Neural crest cell (in vitro differentiated cells): ENCODE data around the gene DBF4B. TPM values are rescaled to one million over a fixed set of nuclear protein-coding genes. Genes with fewer than 3 reads are reported as not detected.

ENCODE experiments used
- DNase-seq: peaks from one replicate; pipeline ENCODE4 v3.0.0; 2021; ENCODE audit warnings: low read depth, mixed read lengths, low spot score
- H3K27ac Mint-ChIP-seq: one replicate; pipeline ENCODE4 v1.8.0; 2021; ENCODE audit warnings: mild to moderate bottlenecking, mixed read lengths; ENCODE audit not compliant: unreplicated experiment
- H3K27me3 Mint-ChIP-seq: 2 replicates; pipeline ENCODE4 v1.8.0; 2021; ENCODE audit warnings: low read depth, mild to moderate bottlenecking, mixed read lengths
- H3K36me3 Mint-ChIP-seq: 2 replicates; pipeline ENCODE4 v1.8.0; 2021; ENCODE audit warnings: low read depth, mild to moderate bottlenecking, mixed read lengths
- H3K4me1 Mint-ChIP-seq: 2 replicates; pipeline ENCODE4 v1.8.0; 2021; ENCODE audit warnings: mixed read lengths
- H3K4me3 Mint-ChIP-seq: one replicate; pipeline ENCODE4 v1.8.0; 2021; ENCODE audit warnings: mild to moderate bottlenecking, mixed read lengths
- H3K9me3 Mint-ChIP-seq: 2 replicates; pipeline ENCODE4 v1.8.0; 2021; ENCODE audit warnings: mixed read lengths
- CTCF ChIP-seq: fragments of 200-600 bp; sonication (generic); conservative IDR thresholded peaks from 2 replicates; pipeline ENCODE4 v1.5.0; 2021; ENCODE audit warnings: antibody characterized with exemption, mild to moderate bottlenecking
- total RNA-seq: library from RNA; stranded (reverse); gene quantifications from 2 replicates; pipeline ENCODE4 v1.2.1, GENCODE V29; 2021

Gene DBF4B
- total RNA-seq, 1 donor from 2014 or later, result 51.1 TPM

GRCh38 chr17:44798356-44798755, 89.9 kb downstream of the DBF4B start:
- Mint-ChIP-seq H3K27me3 (no peaks in the 10 kb centered on the region), H3K27ac (no peak overlapping the region), H3K4me3 (no peak overlapping the region), H3K36me3 (peaks cover 9% of the 10 kb centered on the region), H3K4me1 (peaks cover 40% of the 10 kb centered on the region), H3K9me3 (no peaks in the 10 kb centered on the region)
- no peak for TF ChIP-seq CTCF
- no peak for DNase-seq

Other genes with a start within 250 kb of the DBF4B start
- 47.0 and 52.9 TPM in 2 replicates for gene GPATCH8, start 205.3 kb upstream of the DBF4B start, total RNA-seq
- gene FZD2, start 151.2 kb upstream of the DBF4B start, total RNA-seq, result 93.5 and 96.2 TPM in 2 replicates
- gene MEIOC, start 52.2 kb upstream of the DBF4B start, total RNA-seq, result 0.70 and 1.3 TPM in 2 replicates
- 29.0 and 32.8 TPM in 2 replicates for gene CCDC43, start 18.9 kb upstream of the DBF4B start, total RNA-seq
- gene ADAM11, start 50.3 kb downstream of the DBF4B start, total RNA-seq, result 5.2 and 6.0 TPM in 2 replicates
- 143 and 145 TPM in 2 replicates for gene GJC1, start 121.6 kb downstream of the DBF4B start, total RNA-seq
- not detected in 2 replicates for gene HIGD1B, start 139.2 kb downstream of the DBF4B start, total RNA-seq
- 192 and 196 TPM in 2 replicates for gene EFTUD2, start 190.8 kb downstream of the DBF4B start, total RNA-seq
- gene GFAP, start 206.8 kb downstream of the DBF4B start, total RNA-seq, result not detected in 2 replicates
- 87.3 and 93.1 TPM in 2 replicates for gene KIF18B, start 239.1 kb downstream of the DBF4B start, total RNA-seq